ENCODE results near the gene ETF1. TPM values are rescaled to one million over a fixed set of nuclear protein-coding genes. Genes with fewer than 3 reads are reported as not detected.
A peak's percentile ranks its signal among the peaks of the same experiment; 100 is the strongest.

The ETF1 gene
- total RNA-seq, 1 donor from 2014 or later: 153 TPM

- FAIRE-seq: no peak
- Histone ChIP-seq H3K4me1 (ENCODE audit: insufficient read depth, low read length) (no peaks in the 10 kb centered on the region), H4K20me1 (ENCODE audit: insufficient read depth, low read length) (peaks cover 44% of the 10 kb centered on the region), H3K36me3 (ENCODE audit: insufficient read depth, low read length) (peaks cover 60% of the 10 kb centered on the region), H3K9ac (ENCODE audit: low read length) (no peak overlapping the region), H3K4me3 (ENCODE audit: insufficient read depth, low read depth, low read length) (no peak overlapping the region), H3K4me2 (ENCODE audit: low read length) (no peak overlapping the region), H3K79me2 (ENCODE audit: insufficient read depth, low read length) (peaks cover 32% of the 10 kb centered on the region), H2AFZ (ENCODE audit: low read depth, low read length) (no peak overlapping the region), H3K27me3 (ENCODE audit: insufficient read depth, low read length) (no peaks in the 10 kb centered on the region), H3K9me3 (ENCODE audit: insufficient read depth, low read depth, low read length) (no peaks in the 10 kb centered on the region), H3K27ac (ENCODE audit: low read depth, low read length) (no peak overlapping the region)
- H3K4me1 Mint-ChIP-seq (ENCODE audit: low read depth, unreplicated experiment): no peaks in the 10 kb centered on the region
- no peaks in the 10 kb centered on the region for H3K27me3 Mint-ChIP-seq (ENCODE audit: low read depth, unreplicated experiment)
- no peak overlapping the region for H3K4me3 Mint-ChIP-seq (ENCODE audit: unreplicated experiment)
- H3K9me3 Mint-ChIP-seq (ENCODE audit: unreplicated experiment): no peaks in the 10 kb centered on the region
- DNase-seq (ENCODE audit: low read depth): no peak
- TF ChIP-seq EZH2 (IDR thresholded peaks at IDR 0.05; ENCODE audit: insufficient read depth, low read length) (no peak), CTCF (IDR thresholded peaks at IDR 0.05; ENCODE audit: insufficient read depth, low read depth, low read length) (no peak)
- H3K27ac Mint-ChIP-seq (ENCODE audit: unreplicated experiment): no peak overlapping the region
- H3K36me3 Mint-ChIP-seq (ENCODE audit: low read depth, unreplicated experiment): peaks cover 22% of the 10 kb centered on the region
These were observed 11.1 kb upstream of the ETF1 start for GRCh38 chr5:138554143-138554542.

- peaks cover 32% of the 10 kb centered on the region for H3K79me2 ChIP-seq (ENCODE audit: insufficient read depth, low read length)
- H3K27me3 ChIP-seq (ENCODE audit: insufficient read depth, low read length): no peaks in the 10 kb centered on the region
- no peak overlapping the region for H3K9ac ChIP-seq (ENCODE audit: low read length)
- DNase-seq (ENCODE audit: low read depth) (no peak), FAIRE-seq (no peak)
- H3K4me1 ChIP-seq (ENCODE audit: insufficient read depth, low read length): no peaks in the 10 kb centered on the region
- no peaks in the 10 kb centered on the region for H3K9me3 ChIP-seq (ENCODE audit: insufficient read depth, low read depth, low read length)
- peak overlapping the region; percentile 47 for H3K27ac Mint-ChIP-seq (ENCODE audit: unreplicated experiment)
- H3K4me2 ChIP-seq (ENCODE audit: low read length): no peak overlapping the region
- no peak overlapping the region for H3K4me3 Mint-ChIP-seq (ENCODE audit: unreplicated experiment)
- no peaks in the 10 kb centered on the region for H3K9me3 Mint-ChIP-seq (ENCODE audit: unreplicated experiment)
- H3K36me3 Mint-ChIP-seq (ENCODE audit: low read depth, unreplicated experiment): peaks cover 17% of the 10 kb centered on the region
- peaks cover 41% of the 10 kb centered on the region for H4K20me1 ChIP-seq (ENCODE audit: insufficient read depth, low read length)
- peaks cover 55% of the 10 kb centered on the region for H3K36me3 ChIP-seq (ENCODE audit: insufficient read depth, low read length)
- H3K27me3 Mint-ChIP-seq (ENCODE audit: low read depth, unreplicated experiment): no peaks in the 10 kb centered on the region
- H2AFZ ChIP-seq (ENCODE audit: low read depth, low read length): no peak overlapping the region
- no peaks in the 10 kb centered on the region for H3K4me1 Mint-ChIP-seq (ENCODE audit: low read depth, unreplicated experiment)
- TF ChIP-seq EZH2 (IDR thresholded peaks at IDR 0.05; ENCODE audit: insufficient read depth, low read length): no peak
- TF ChIP-seq CTCF (IDR thresholded peaks at IDR 0.05; ENCODE audit: insufficient read depth, low read depth, low read length): no peak
- no peak overlapping the region for H3K27ac ChIP-seq (ENCODE audit: low read depth, low read length)
- no peak overlapping the region for H3K4me3 ChIP-seq (ENCODE audit: insufficient read depth, low read depth, low read length)
These were observed 10.5 kb upstream of the ETF1 start for GRCh38 chr5:138553437-138554095.

GRCh38 chr5:138552657-138553056 is 9.6 kb upstream of the ETF1 start:
- no peak overlapping the region for H3K4me2 ChIP-seq (ENCODE audit: low read length)
- H2AFZ ChIP-seq (ENCODE audit: low read depth, low read length): no peak overlapping the region
- Mint-ChIP-seq H3K9me3 (ENCODE audit: unreplicated experiment) (no peaks in the 10 kb centered on the region), H3K4me1 (ENCODE audit: low read depth, unreplicated experiment) (peaks cover 5% of the 10 kb centered on the region), H3K27me3 (ENCODE audit: low read depth, unreplicated experiment) (no peaks in the 10 kb centered on the region), H3K36me3 (ENCODE audit: low read depth, unreplicated experiment) (peaks cover 17% of the 10 kb centered on the region), H3K27ac (ENCODE audit: unreplicated experiment) (no peak overlapping the region), H3K4me3 (ENCODE audit: unreplicated experiment) (no peak overlapping the region)
- no peaks in the 10 kb centered on the region for H3K9me3 ChIP-seq (ENCODE audit: insufficient read depth, low read depth, low read length)
- no peak for DNase-seq (ENCODE audit: low read depth)
- no peak overlapping the region for H3K4me3 ChIP-seq (ENCODE audit: insufficient read depth, low read depth, low read length)
- peaks cover 41% of the 10 kb centered on the region for H4K20me1 ChIP-seq (ENCODE audit: insufficient read depth, low read length)
- H3K27me3 ChIP-seq (ENCODE audit: insufficient read depth, low read length): no peaks in the 10 kb centered on the region
- H3K4me1 ChIP-seq (ENCODE audit: insufficient read depth, low read length): no peaks in the 10 kb centered on the region
- FAIRE-seq: no peak
- no peak overlapping the region for H3K9ac ChIP-seq (ENCODE audit: low read length)
- TF ChIP-seq CTCF (IDR thresholded peaks at IDR 0.05; ENCODE audit: insufficient read depth, low read depth, low read length) (no peak), EZH2 (IDR thresholded peaks at IDR 0.05; ENCODE audit: insufficient read depth, low read length) (no peak)
- peaks cover 34% of the 10 kb centered on the region for H3K79me2 ChIP-seq (ENCODE audit: insufficient read depth, low read length)
- no peak overlapping the region for H3K27ac ChIP-seq (ENCODE audit: low read depth, low read length)
- H3K36me3 ChIP-seq (ENCODE audit: insufficient read depth, low read length): peaks cover 46% of the 10 kb centered on the region

All from astrocyte (in vitro differentiated cells and primary cell).